ENCODE data around the gene ECE1.

DNA sequence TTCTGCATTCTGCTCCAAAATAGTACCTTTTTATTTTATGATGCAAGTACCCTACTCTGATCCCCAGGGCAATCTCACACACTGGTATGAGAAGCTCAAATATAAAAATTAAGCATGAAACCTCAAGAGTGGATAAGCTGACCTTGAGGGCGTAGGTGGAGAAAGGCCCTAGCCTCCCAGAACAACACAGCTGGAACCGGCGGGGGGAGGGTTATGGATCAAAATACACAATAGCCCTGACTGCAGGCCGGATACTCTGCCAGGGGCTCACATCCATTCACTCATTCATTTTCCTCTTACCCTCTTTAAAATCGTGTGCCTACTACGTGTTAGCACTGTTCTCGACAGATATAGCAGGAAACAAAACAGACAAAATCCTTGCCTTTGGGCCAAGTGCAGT lies 32.8 kb upstream of the ECE1 start:
- TF ChIP-seq, protein P1, sequence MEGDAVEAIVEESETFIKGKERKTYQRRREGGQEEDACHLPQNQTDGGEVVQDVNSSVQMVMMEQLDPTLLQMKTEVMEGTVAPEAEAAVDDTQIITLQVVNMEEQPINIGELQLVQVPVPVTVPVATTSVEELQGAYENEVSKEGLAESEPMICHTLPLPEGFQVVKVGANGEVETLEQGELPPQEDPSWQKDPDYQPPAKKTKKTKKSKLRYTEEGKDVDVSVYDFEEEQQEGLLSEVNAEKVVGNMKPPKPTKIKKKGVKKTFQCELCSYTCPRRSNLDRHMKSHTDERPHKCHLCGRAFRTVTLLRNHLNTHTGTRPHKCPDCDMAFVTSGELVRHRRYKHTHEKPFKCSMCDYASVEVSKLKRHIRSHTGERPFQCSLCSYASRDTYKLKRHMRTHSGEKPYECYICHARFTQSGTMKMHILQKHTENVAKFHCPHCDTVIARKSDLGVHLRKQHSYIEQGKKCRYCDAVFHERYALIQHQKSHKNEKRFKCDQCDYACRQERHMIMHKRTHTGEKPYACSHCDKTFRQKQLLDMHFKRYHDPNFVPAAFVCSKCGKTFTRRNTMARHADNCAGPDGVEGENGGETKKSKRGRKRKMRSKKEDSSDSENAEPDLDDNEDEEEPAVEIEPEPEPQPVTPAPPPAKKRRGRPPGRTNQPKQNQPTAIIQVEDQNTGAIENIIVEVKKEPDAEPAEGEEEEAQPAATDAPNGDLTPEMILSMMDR (IDR thresholded peaks at IDR 0.05): no peak
- TF ChIP-seq POLR2AphosphoS5 (IDR thresholded peaks at IDR 0.05; ENCODE audit: low read depth, low read length) (no peak), SIN3A (IDR thresholded peaks at IDR 0.05; ENCODE audit: borderline replicate concordance, insufficient read depth, low read depth, low read length) (no peak), REST (IDR thresholded peaks at IDR 0.05; ENCODE audit: insufficient read depth in 1 of 2, low read depth in 2 of 2, low read length in 1 of 2) (no peak), TCF7L2 (IDR thresholded peaks at IDR 0.05; ENCODE audit: low read depth, low read length) (no peak)
